ENCODE data around the gene MAP3K21. TPM values are rescaled to one million over a fixed set of nuclear protein-coding genes. Genes with fewer than 3 reads are reported as not detected.

Gene MAP3K21
- total RNA-seq, 4 donors from 2014 or later = 0.07 to 0.31 TPM; not detected in 2

DNA sequence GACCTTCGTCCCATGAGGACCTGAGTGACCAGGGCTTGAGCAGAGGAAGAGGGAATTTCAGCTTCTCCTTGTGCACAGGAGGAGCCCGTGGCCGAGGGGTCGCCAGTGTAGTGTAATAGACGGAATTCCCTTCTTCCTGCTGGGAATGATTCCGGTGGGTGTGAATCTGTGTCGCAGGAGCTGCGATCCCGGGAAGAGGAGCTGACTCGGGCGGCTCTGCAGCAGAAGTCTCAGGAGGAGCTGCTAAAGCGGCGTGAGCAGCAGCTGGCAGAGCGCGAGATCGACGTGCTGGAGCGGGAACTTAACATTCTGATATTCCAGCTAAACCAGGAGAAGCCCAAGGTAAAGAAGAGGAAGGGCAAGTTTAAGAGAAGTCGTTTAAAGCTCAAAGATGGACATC is 34.4 kb downstream of the MAP3K21 start:
- intact Hi-C loops (cut with DNase I; ENCODE audit: low total_unique reads) = no loop called here
- in situ Hi-C loops (cut with MboI; ENCODE audit: low sequenced_read_pairs in 4 of 4) = no loop called here
- no peak for ATAC-seq

DNA sequence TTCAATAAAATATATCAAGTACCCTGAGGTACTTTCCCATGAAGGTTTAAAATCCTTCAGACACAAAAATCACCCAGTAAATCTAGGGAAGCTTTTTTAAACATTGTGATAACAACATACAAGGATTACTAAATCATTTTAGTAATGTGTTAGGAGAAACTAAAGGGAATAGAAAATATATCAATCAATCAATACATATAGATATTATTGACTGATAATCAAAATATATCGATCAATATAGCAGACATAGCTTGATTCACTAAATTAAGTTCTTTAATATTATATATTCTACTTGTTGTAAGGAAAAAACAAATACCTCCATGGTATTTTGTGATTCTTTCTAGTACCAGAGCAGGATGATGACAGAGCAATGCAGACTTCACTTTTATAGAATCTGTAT is 35.2 kb downstream of the MAP3K21 start:
- no peak for DNase-seq
- peaks cover 0 to 6% (median 0%) of the 10 kb centered on the region in 3 donors for H3K27me3 ChIP-seq
- no peak overlapping the region for H3K4me3 ChIP-seq
- intact Hi-C loops (cut with DNase I; ENCODE audit: low total_unique reads) (no loop called here), in situ Hi-C loops (cut with MboI; ENCODE audit: low sequenced_read_pairs in 4 of 4) (no loop called here)
- H3K36me3 ChIP-seq = no peaks in the 10 kb centered on the region
- H3K9me3 ChIP-seq = no peaks in the 10 kb centered on the region
- H3K27ac ChIP-seq = no peak overlapping the region
- no peaks in the 10 kb centered on the region for H3K4me1 ChIP-seq
- no peak for ATAC-seq
- TF ChIP-seq, protein P1, sequence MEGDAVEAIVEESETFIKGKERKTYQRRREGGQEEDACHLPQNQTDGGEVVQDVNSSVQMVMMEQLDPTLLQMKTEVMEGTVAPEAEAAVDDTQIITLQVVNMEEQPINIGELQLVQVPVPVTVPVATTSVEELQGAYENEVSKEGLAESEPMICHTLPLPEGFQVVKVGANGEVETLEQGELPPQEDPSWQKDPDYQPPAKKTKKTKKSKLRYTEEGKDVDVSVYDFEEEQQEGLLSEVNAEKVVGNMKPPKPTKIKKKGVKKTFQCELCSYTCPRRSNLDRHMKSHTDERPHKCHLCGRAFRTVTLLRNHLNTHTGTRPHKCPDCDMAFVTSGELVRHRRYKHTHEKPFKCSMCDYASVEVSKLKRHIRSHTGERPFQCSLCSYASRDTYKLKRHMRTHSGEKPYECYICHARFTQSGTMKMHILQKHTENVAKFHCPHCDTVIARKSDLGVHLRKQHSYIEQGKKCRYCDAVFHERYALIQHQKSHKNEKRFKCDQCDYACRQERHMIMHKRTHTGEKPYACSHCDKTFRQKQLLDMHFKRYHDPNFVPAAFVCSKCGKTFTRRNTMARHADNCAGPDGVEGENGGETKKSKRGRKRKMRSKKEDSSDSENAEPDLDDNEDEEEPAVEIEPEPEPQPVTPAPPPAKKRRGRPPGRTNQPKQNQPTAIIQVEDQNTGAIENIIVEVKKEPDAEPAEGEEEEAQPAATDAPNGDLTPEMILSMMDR (IDR thresholded peaks at IDR 0.05 in 4 of 5, conservative IDR thresholded peaks at IDR 0.05 in 1 of 5) = no peak
- no peak for TF ChIP-seq POLR2A (IDR thresholded peaks at IDR 0.05)

More for the DNA sequence above, 34.4 kb downstream of the MAP3K21 start:
- Histone ChIP-seq H3K27me3 (peaks cover 0 to 6% (median 0%) of the 10 kb centered on the region in 3 donors), H3K4me1 (no peaks in the 10 kb centered on the region), H3K36me3 (no peaks in the 10 kb centered on the region), H3K9me3 (no peaks in the 10 kb centered on the region), H3K27ac (no peak overlapping the region), H3K4me3 (no peak overlapping the region)
- no peak for DNase-seq
- TF ChIP-seq, protein P1 (IDR thresholded peaks at IDR 0.05 in 4 of 5, conservative IDR thresholded peaks at IDR 0.05 in 1 of 5) = no peak
- TF ChIP-seq POLR2A (IDR thresholded peaks at IDR 0.05) = no peak

DNA sequence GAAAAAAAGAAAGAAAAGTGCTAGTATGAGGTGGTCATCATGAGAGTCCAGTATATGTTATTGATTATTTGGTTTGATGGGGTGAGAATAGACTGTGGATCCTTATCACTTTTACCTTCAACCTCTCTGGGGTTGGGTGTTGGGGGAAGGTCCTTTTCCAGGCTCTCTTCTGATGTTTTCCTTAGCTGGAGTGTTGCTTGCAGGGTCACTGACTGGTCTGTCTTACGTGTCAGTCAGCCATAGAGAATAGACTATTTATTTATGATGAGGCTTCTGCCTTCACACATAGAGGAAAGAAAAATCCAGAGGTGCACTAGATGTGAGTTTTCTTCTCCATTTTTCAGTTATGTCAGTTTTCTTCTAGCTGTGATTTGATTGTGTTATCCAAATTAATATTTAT is 36.5 kb downstream of the MAP3K21 start:
- ATAC-seq = no peak
- TF ChIP-seq POLR2A (IDR thresholded peaks at IDR 0.05) = no peak
- TF ChIP-seq, protein P1 (IDR thresholded peaks at IDR 0.05 in 4 of 5, conservative IDR thresholded peaks at IDR 0.05 in 1 of 5) = no peak
- intact Hi-C loops (cut with DNase I; ENCODE audit: low total_unique reads) = no loop called here

DNA sequence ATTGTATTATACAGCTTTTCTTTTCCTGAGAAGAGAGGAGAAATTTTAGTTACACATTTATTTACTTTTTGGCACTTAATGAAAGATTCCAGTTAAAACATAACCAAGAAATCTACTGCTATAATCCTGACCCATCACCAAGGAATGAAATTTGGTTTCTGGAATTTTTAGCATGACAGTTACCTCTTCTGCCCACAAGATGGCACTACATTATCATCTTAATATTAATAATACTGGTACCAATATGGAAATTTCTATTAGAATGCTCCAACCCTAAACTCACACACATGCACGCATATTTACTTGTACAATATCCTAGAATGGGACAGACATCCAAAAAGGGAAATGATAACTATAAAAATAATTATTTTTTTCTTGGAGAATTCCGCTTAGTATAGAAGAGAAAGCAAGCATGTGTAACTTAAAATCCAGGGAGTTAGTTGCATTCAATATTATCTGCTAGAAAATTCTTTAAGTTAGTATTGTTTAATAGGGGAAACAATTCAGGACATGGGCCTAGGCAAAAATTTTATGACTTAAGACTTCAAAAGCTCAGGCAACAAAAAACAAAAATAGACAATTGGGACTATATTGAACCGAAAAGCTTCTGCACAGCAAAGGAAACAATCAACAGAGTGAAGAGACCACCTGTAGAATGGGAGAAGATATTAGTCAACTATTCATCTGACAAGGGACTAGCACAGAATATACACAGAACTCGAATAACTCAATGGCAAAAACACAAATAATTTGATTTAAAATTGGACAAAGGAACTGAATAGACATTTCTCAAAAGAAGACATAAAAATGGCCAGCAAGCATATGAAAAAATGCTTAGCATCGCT is 37.4 kb downstream of the MAP3K21 start:
- TF ChIP-seq, protein P1 (IDR thresholded peaks at IDR 0.05 in 4 of 5, conservative IDR thresholded peaks at IDR 0.05 in 1 of 5) = peak in 2 of 5 experiments; percentile 37 to 55
- TF ChIP-seq POLR2A (IDR thresholded peaks at IDR 0.05) = no peak
- no peaks in the 10 kb centered on the region for H3K4me1 ChIP-seq
- in situ Hi-C loops (cut with MboI; ENCODE audit: low sequenced_read_pairs in 4 of 4) (no loop called here), intact Hi-C loops (cut with DNase I; ENCODE audit: low total_unique reads) (no loop called here)
- no peak for DNase-seq
- no peak for ATAC-seq
- H3K27me3 ChIP-seq = peaks cover 0 to 6% (median 0%) of the 10 kb centered on the region in 3 donors
- H3K27ac ChIP-seq = no peak overlapping the region
- H3K9me3 ChIP-seq = no peaks in the 10 kb centered on the region
- no peak overlapping the region for H3K4me3 ChIP-seq
- no peaks in the 10 kb centered on the region for H3K36me3 ChIP-seq

More for the DNA sequence above, 36.5 kb downstream of the MAP3K21 start:
- Histone ChIP-seq H3K27me3 (peaks cover 0 to 6% (median 0%) of the 10 kb centered on the region in 3 donors), H3K36me3 (no peaks in the 10 kb centered on the region), H3K27ac (no peak overlapping the region), H3K4me3 (no peak overlapping the region), H3K9me3 (no peaks in the 10 kb centered on the region), H3K4me1 (no peaks in the 10 kb centered on the region)
- in situ Hi-C loops (cut with MboI; ENCODE audit: low sequenced_read_pairs in 4 of 4) = no loop called here
- no peak for DNase-seq

Data from gastrocnemius medialis (tissue), 4 donors.